ENCODE data around the gene SPINK6.

SPINK6 gene

GRCh38 chr5:148228392-148228984 lies 25.6 kb downstream of the SPINK6 start:
- no peaks in the 10 kb centered on the region for H3K36me3 ChIP-seq (ENCODE audit: insufficient read depth, low read depth, low read length)
- H3K9ac ChIP-seq (ENCODE audit: low read depth, low read length), result no peak overlapping the region
- no peak overlapping the region for H3K4me3 ChIP-seq (ENCODE audit: low read length)
- H3K27ac ChIP-seq (ENCODE audit: low read length), result no peak overlapping the region
- H3K4me1 ChIP-seq (ENCODE audit: insufficient read depth, low read length), result no peaks in the 10 kb centered on the region
- H3K27me3 ChIP-seq (ENCODE audit: insufficient read depth, low read length), result no peaks in the 10 kb centered on the region
- H3K9me3 ChIP-seq (ENCODE audit: insufficient read depth, low read depth, low read length), result no peaks in the 10 kb centered on the region

DNA sequence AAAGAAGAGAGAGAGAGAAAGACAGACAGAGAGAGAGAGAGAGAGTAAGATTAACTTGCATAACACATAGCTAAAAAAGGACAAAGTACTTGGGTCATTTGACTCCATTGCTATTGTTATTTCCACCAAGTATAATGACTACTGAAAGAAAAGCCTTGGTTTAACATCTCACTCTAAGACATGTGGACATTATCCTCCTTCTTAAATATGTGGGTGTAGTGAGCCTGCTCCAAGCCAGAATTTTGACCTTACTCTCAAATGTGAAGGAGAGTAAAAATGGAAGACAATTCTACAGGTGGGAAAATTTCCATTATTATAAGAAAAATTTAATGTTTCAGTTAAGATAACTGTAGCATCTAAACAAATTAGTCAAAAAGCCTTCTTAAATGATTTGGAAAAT lies 27.0 kb downstream of the SPINK6 start:
- Histone ChIP-seq H3K27me3 (ENCODE audit: insufficient read depth, low read length) (no peaks in the 10 kb centered on the region), H3K4me3 (ENCODE audit: low read length) (0 out of 2 replicates have a peak overlapping the region, but pooled peaks have one; percentile 41), H3K36me3 (ENCODE audit: insufficient read depth, low read depth, low read length) (no peaks in the 10 kb centered on the region), H3K9ac (ENCODE audit: low read depth, low read length) (no peak overlapping the region), H3K9me3 (ENCODE audit: insufficient read depth, low read depth, low read length) (no peaks in the 10 kb centered on the region), H3K4me1 (ENCODE audit: insufficient read depth, low read length) (no peaks in the 10 kb centered on the region), H3K27ac (ENCODE audit: low read length) (no peak overlapping the region)

DNA sequence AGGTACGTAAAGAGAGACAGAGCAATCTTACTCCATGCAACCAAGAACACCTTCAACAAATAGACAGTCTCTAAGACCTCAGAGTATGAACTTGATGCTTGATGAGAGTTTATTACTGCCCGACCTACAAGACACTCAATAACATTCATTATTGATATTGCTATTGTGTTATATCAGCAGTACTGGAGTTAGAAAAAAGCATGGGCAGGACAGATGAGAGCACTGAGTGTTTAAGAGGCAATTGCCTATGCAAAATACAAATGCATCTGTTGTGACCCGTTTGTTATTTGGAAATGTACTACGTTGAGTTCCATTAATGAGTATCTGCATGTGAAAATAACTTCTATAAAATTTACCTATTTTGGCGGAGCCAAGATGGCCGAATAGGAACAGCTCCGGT lies 27.4 kb downstream of the SPINK6 start:
- no peaks in the 10 kb centered on the region for H3K36me3 ChIP-seq (ENCODE audit: insufficient read depth, low read depth, low read length)
- peak overlapping the region; percentile 41; the same call in 1 of the 2 replicates for H3K4me3 ChIP-seq (ENCODE audit: low read length)
- no peak overlapping the region for H3K9ac ChIP-seq (ENCODE audit: low read depth, low read length)
- no peaks in the 10 kb centered on the region for H3K4me1 ChIP-seq (ENCODE audit: insufficient read depth, low read length)
- H3K9me3 ChIP-seq (ENCODE audit: insufficient read depth, low read depth, low read length), result no peaks in the 10 kb centered on the region
- no peak overlapping the region for H3K27ac ChIP-seq (ENCODE audit: low read length)
- no peaks in the 10 kb centered on the region for H3K27me3 ChIP-seq (ENCODE audit: insufficient read depth, low read length)

GRCh38 chr5:148237785-148238417 lies 35.1 kb downstream of the SPINK6 start:
- Histone ChIP-seq H3K4me1 (ENCODE audit: insufficient read depth, low read length) (no peaks in the 10 kb centered on the region), H3K36me3 (ENCODE audit: insufficient read depth, low read depth, low read length) (no peaks in the 10 kb centered on the region)

DNA sequence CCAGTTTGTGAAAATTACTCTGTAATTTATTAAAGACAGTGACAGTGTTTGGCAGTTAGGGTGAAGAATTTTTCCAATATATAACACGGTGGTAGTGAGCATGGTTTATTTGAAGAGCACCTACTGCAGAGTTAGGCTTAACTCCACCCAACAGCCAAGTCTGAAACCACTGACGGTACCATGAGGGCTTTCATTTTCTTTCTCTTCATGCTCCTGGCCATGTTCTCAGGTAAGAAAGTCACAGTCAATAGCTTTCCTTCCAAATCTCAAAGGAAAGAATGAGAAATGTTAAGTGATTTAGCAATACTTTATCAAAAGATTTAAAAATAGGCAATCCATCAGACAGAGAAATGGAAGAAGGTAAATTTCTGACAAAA lies 35.6 kb downstream of the SPINK6 start, which contains the start of gene MARCOL:
TSS of gene MARCOL (plus strand) at position 108 of the 377 bp plus-strand sequence. CDS start at position 181, 73 bp downstream.
- Histone ChIP-seq H3K27me3 (ENCODE audit: insufficient read depth, low read length) (no peaks in the 10 kb centered on the region), H3K27ac (ENCODE audit: low read length) (no peak within 1 kb of the TSS), H3K36me3 (ENCODE audit: insufficient read depth, low read depth, low read length) (no peaks in the 10 kb centered on the region), H3K4me3 (ENCODE audit: low read length) (no peak within 1 kb of the TSS), H3K9ac (ENCODE audit: low read depth, low read length) (no peak within 1 kb of the TSS), H3K4me1 (ENCODE audit: insufficient read depth, low read length) (no peaks in the 10 kb centered on the region), H3K9me3 (ENCODE audit: insufficient read depth, low read depth, low read length) (no peaks in the 10 kb centered on the region)

More at GRCh38 chr5:148237785-148238417, 35.1 kb downstream of the SPINK6 start:
- Histone ChIP-seq H3K9me3 (ENCODE audit: insufficient read depth, low read depth, low read length) (no peaks in the 10 kb centered on the region), H3K9ac (ENCODE audit: low read depth, low read length) (no peak overlapping the region), H3K4me3 (ENCODE audit: low read length) (no peak overlapping the region), H3K27ac (ENCODE audit: low read length) (no peak overlapping the region), H3K27me3 (ENCODE audit: insufficient read depth, low read length) (no peaks in the 10 kb centered on the region)

- Histone ChIP-seq H3K4me3 (ENCODE audit: low read length) (no peak overlapping the region), H3K27ac (ENCODE audit: low read length) (no peak overlapping the region), H3K27me3 (ENCODE audit: insufficient read depth, low read length) (no peaks in the 10 kb centered on the region), H3K9ac (ENCODE audit: low read depth, low read length) (no peak overlapping the region), H3K36me3 (ENCODE audit: insufficient read depth, low read depth, low read length) (no peaks in the 10 kb centered on the region), H3K4me1 (ENCODE audit: insufficient read depth, low read length) (no peaks in the 10 kb centered on the region), H3K9me3 (ENCODE audit: insufficient read depth, low read depth, low read length) (peaks cover 4% of the 10 kb centered on the region; the same call in 1 of the 2 replicates)
These were observed 46.1 kb downstream of the SPINK6 start for GRCh38 chr5:148248894-148249293.

GRCh38 chr5:148255456-148255855 lies 52.6 kb downstream of the SPINK6 start:
- Histone ChIP-seq H3K9ac (ENCODE audit: low read depth, low read length) (no peak overlapping the region), H3K27ac (ENCODE audit: low read length) (no peak overlapping the region), H3K9me3 (ENCODE audit: insufficient read depth, low read depth, low read length) (peaks cover 4% of the 10 kb centered on the region; the same call in 1 of the 2 replicates), H3K27me3 (ENCODE audit: insufficient read depth, low read length) (no peaks in the 10 kb centered on the region), H3K36me3 (ENCODE audit: insufficient read depth, low read depth, low read length) (no peaks in the 10 kb centered on the region), H3K4me3 (ENCODE audit: low read length) (no peak overlapping the region), H3K4me1 (ENCODE audit: insufficient read depth, low read length) (no peaks in the 10 kb centered on the region)

- no peaks in the 10 kb centered on the region for H3K4me1 ChIP-seq (ENCODE audit: insufficient read depth, low read length)
- no peaks in the 10 kb centered on the region for H3K9me3 ChIP-seq (ENCODE audit: insufficient read depth, low read depth, low read length)
- no peaks in the 10 kb centered on the region for H3K27me3 ChIP-seq (ENCODE audit: insufficient read depth, low read length)
- H3K27ac ChIP-seq (ENCODE audit: low read length), result no peak overlapping the region
- H3K4me3 ChIP-seq (ENCODE audit: low read length), result no peak overlapping the region
- no peak overlapping the region for H3K9ac ChIP-seq (ENCODE audit: low read depth, low read length)
- H3K36me3 ChIP-seq (ENCODE audit: insufficient read depth, low read depth, low read length), result no peaks in the 10 kb centered on the region
These were observed 56.4 kb downstream of the SPINK6 start for GRCh38 chr5:148259288-148259687.

DNA sequence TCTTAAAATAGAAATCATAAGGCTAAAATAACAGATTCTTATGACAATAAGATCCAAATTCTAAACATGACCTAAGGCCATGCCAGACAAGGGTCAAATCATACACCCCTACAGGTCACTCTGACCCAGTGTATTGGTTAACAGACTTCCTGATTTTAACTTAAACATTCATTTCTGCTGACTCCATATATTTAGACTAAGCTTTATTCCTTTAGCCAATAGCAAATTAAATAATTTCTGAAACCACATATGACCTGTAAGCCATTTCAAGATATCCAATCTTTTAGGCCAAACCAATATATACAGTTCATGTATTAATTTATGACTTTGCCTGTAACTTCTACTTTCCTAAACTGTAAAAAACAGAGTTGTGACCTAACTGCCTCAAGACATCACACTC lies 58.4 kb downstream of the SPINK6 start:
- H3K4me1 ChIP-seq (ENCODE audit: insufficient read depth, low read length), result no peaks in the 10 kb centered on the region
- no peak overlapping the region for H3K27ac ChIP-seq (ENCODE audit: low read length)
- H3K27me3 ChIP-seq (ENCODE audit: insufficient read depth, low read length), result no peaks in the 10 kb centered on the region
- no peaks in the 10 kb centered on the region for H3K36me3 ChIP-seq (ENCODE audit: insufficient read depth, low read depth, low read length)
- H3K9ac ChIP-seq (ENCODE audit: low read depth, low read length), result no peak overlapping the region
- H3K4me3 ChIP-seq (ENCODE audit: low read length), result no peak overlapping the region
- no peaks in the 10 kb centered on the region; the same call in 1 of the 2 replicates for H3K9me3 ChIP-seq (ENCODE audit: insufficient read depth, low read depth, low read length)
